ENCODE results near the gene ATF2. TPM values are rescaled to one million over a fixed set of nuclear protein-coding genes. Genes with fewer than 3 reads are reported as not detected.
A peak's percentile ranks its signal among the peaks of the same experiment; 100 is the strongest.

Gene ATF2
- total RNA-seq, 2 experiments from 2014 or later: 57.9 to 62.1 TPM

- H3K36me3 Mint-ChIP-seq (ENCODE audit: low read depth): peaks cover 26% of the 10 kb centered on the region
- peaks cover 2% of the 10 kb centered on the region for H3K9me3 Mint-ChIP-seq
- ChIA-PET CTCF (no interaction called here), POLR2A (no interaction called here)
- no peaks in the 10 kb centered on the region for H3K27me3 Mint-ChIP-seq
- DNase-seq: no peak
- no peak overlapping the region for H3K4me3 Mint-ChIP-seq
- H3K4me1 Mint-ChIP-seq: peaks cover 3% of the 10 kb centered on the region
- no peak overlapping the region for H3K27ac Mint-ChIP-seq
Observed at GRCh38 chr2:175062787-175063585, 105.0 kb downstream of the ATF2 start.

GRCh38 chr2:175057078-175057685, 110.8 kb downstream of the ATF2 start:
- no peak overlapping the region for H3K27ac Mint-ChIP-seq

GRCh38 chr2:175055993-175056392, 112.0 kb downstream of the ATF2 start:
- no peaks in the 10 kb centered on the region for H3K9me3 Mint-ChIP-seq
- CTCF ChIA-PET: no interaction called here
- no peaks in the 10 kb centered on the region for H3K4me1 Mint-ChIP-seq
- no peak overlapping the region for H3K27ac Mint-ChIP-seq
- peaks cover 1% of the 10 kb centered on the region for H3K36me3 Mint-ChIP-seq (ENCODE audit: low read depth)
- POLR2A ChIA-PET: no interaction called here
- H3K27me3 Mint-ChIP-seq: no peaks in the 10 kb centered on the region
- DNase-seq: no peak
- H3K4me3 Mint-ChIP-seq: no peak overlapping the region

More at GRCh38 chr2:175057078-175057685, 110.8 kb downstream of the ATF2 start:
- ChIA-PET POLR2A (no interaction called here), CTCF (interaction anchor here (0.7 kb wide), 1 partner anchor 14 kb away, joined by 4 read pairs; no protein-coding TSS in a partner anchor)
- Mint-ChIP-seq H3K4me3 (no peak overlapping the region), H3K4me1 (no peaks in the 10 kb centered on the region), H3K36me3 (ENCODE audit: low read depth) (no peaks in the 10 kb centered on the region), H3K27me3 (no peaks in the 10 kb centered on the region), H3K9me3 (no peaks in the 10 kb centered on the region)
- no peak for DNase-seq

- H3K4me1 Mint-ChIP-seq: no peaks in the 10 kb centered on the region
- ChIA-PET POLR2A (no interaction called here), CTCF (interaction anchor here (1.6 kb wide), 1 partner anchor 70 kb away, joined by 5 read pairs; no protein-coding TSS in a partner anchor)
- no peaks in the 10 kb centered on the region for H3K9me3 Mint-ChIP-seq
- H3K27me3 Mint-ChIP-seq: no peaks in the 10 kb centered on the region
- H3K36me3 Mint-ChIP-seq (ENCODE audit: low read depth): peaks cover 1% of the 10 kb centered on the region
- no peak overlapping the region for H3K4me3 Mint-ChIP-seq
- no peak for DNase-seq
- H3K27ac Mint-ChIP-seq: no peak overlapping the region
Observed at GRCh38 chr2:175054340-175054739, 113.7 kb downstream of the ATF2 start.

GRCh38 chr2:175049661-175050060, 118.3 kb downstream of the ATF2 start:
- ChIA-PET POLR2A (no interaction called here), CTCF (interaction anchor here (0.7 kb wide), 1 partner anchor 920 kb away, joined by 6 read pairs; no protein-coding TSS in a partner anchor)
- no peak for DNase-seq
- Mint-ChIP-seq H3K36me3 (ENCODE audit: low read depth) (peaks cover 1% of the 10 kb centered on the region), H3K27me3 (peaks cover 4% of the 10 kb centered on the region), H3K4me1 (peaks cover 2% of the 10 kb centered on the region), H3K9me3 (no peaks in the 10 kb centered on the region), H3K4me3 (no peak overlapping the region), H3K27ac (no peak overlapping the region)

- Mint-ChIP-seq H3K4me3 (no peak overlapping the region), H3K27me3 (peaks cover 4% of the 10 kb centered on the region), H3K27ac (no peak overlapping the region), H3K4me1 (peaks cover 2% of the 10 kb centered on the region), H3K9me3 (no peaks in the 10 kb centered on the region), H3K36me3 (ENCODE audit: low read depth) (peaks cover 1% of the 10 kb centered on the region)
- ChIA-PET CTCF (no interaction called here), POLR2A (no interaction called here)
- no peak for DNase-seq
Observed at GRCh38 chr2:175048275-175048674, 119.7 kb downstream of the ATF2 start.

GRCh38 chr2:175039490-175039889, 128.5 kb downstream of the ATF2 start:
- Mint-ChIP-seq H3K36me3 (ENCODE audit: low read depth) (peaks cover 2% of the 10 kb centered on the region), H3K4me3 (no peak overlapping the region), H3K27ac (no peak overlapping the region), H3K4me1 (peaks cover 6% of the 10 kb centered on the region), H3K27me3 (peaks cover 2% of the 10 kb centered on the region), H3K9me3 (peaks cover 3% of the 10 kb centered on the region)
- no peak for DNase-seq
- POLR2A ChIA-PET: no interaction called here
- CTCF ChIA-PET: interaction anchor here (0.6 to 0.7 kb wide), 3 partner anchors 33 to 222 kb away, joined by 3 to 4 read pairs (median 3); no protein-coding TSS in a partner anchor

- ChIA-PET POLR2A (no interaction called here), CTCF (interaction anchor here (0.7 kb wide), 1 partner anchor 223 kb away, joined by 3 read pairs; no protein-coding TSS in a partner anchor)
- peaks cover 2% of the 10 kb centered on the region for H3K36me3 Mint-ChIP-seq (ENCODE audit: low read depth)
- DNase-seq: no peak
- H3K27ac Mint-ChIP-seq: no peak overlapping the region
- peaks cover 2% of the 10 kb centered on the region for H3K27me3 Mint-ChIP-seq
- H3K4me1 Mint-ChIP-seq: peaks cover 6% of the 10 kb centered on the region
- no peak overlapping the region for H3K4me3 Mint-ChIP-seq
- peaks cover 3% of the 10 kb centered on the region for H3K9me3 Mint-ChIP-seq
Observed at GRCh38 chr2:175039031-175039430, 129.0 kb downstream of the ATF2 start.

- CTCF ChIA-PET: interaction anchor here (0.8 kb wide), 1 partner anchor 26 kb away, joined by 3 read pairs; no protein-coding TSS in a partner anchor
- peaks cover 6% of the 10 kb centered on the region for H3K4me1 Mint-ChIP-seq
- POLR2A ChIA-PET: no interaction called here
- H3K4me3 Mint-ChIP-seq: no peak overlapping the region
- peaks cover 3% of the 10 kb centered on the region for H3K9me3 Mint-ChIP-seq
- no peak overlapping the region for H3K27ac Mint-ChIP-seq
- H3K27me3 Mint-ChIP-seq: no peaks in the 10 kb centered on the region
- peaks cover 2% of the 10 kb centered on the region for H3K36me3 Mint-ChIP-seq (ENCODE audit: low read depth)
- no peak for DNase-seq
Observed at GRCh38 chr2:175037941-175038340, 130.1 kb downstream of the ATF2 start.

GRCh38 chr2:175036582-175037018, 131.4 kb downstream of the ATF2 start:
- Mint-ChIP-seq H3K27me3 (no peaks in the 10 kb centered on the region), H3K4me1 (peaks cover 6% of the 10 kb centered on the region), H3K4me3 (no peak overlapping the region), H3K9me3 (no peaks in the 10 kb centered on the region), H3K36me3 (ENCODE audit: low read depth) (peaks cover 2% of the 10 kb centered on the region), H3K27ac (peak overlapping the region; percentile 65)
- CTCF ChIA-PET: interaction anchor here (1.5 kb wide), 1 partner anchor 141 kb away, joined by 4 read pairs; no protein-coding TSS in a partner anchor
- POLR2A ChIA-PET: no interaction called here
- DNase-seq: no peak

GRCh38 chr2:175035806-175036205, 132.2 kb downstream of the ATF2 start:
- no peaks in the 10 kb centered on the region for H3K27me3 Mint-ChIP-seq
- no peak for DNase-seq
- no peaks in the 10 kb centered on the region for H3K9me3 Mint-ChIP-seq
- POLR2A ChIA-PET: no interaction called here
- H3K27ac Mint-ChIP-seq: no peak overlapping the region
- CTCF ChIA-PET: no interaction called here
- H3K4me1 Mint-ChIP-seq: peaks cover 6% of the 10 kb centered on the region
- no peak overlapping the region for H3K4me3 Mint-ChIP-seq
- H3K36me3 Mint-ChIP-seq (ENCODE audit: low read depth): peaks cover 2% of the 10 kb centered on the region

- Mint-ChIP-seq H3K27ac (no peak overlapping the region), H3K36me3 (ENCODE audit: low read depth) (peaks cover 2% of the 10 kb centered on the region), H3K9me3 (no peaks in the 10 kb centered on the region), H3K4me3 (no peak overlapping the region), H3K4me1 (peaks cover 10% of the 10 kb centered on the region), H3K27me3 (no peaks in the 10 kb centered on the region)
- POLR2A ChIA-PET: no interaction called here
- CTCF ChIA-PET: no interaction called here
- DNase-seq: no peak
Observed at GRCh38 chr2:175034716-175035115, 133.3 kb downstream of the ATF2 start.
